Cardiac fibroblast (primary cell): ENCODE results near the gene SOST.

Experiments
- DNase-seq, 2 donors: peaks; one replicate each; pipeline versions ENCODE4 v3.0.0 to v3.0.0-alpha.2; 2010; ENCODE audit warnings: low read depth in 2 of 2
- H3K4me3 ChIP-seq, 2 donors: replicated peaks in 1 of 2; 1 replicate in 1 of 2; 2 replicates in 1 of 2; pipeline ENCODE4 v1.5.1; 2011; ENCODE audit warnings: low read depth in 2 of 2, low read length in 2 of 2, mild to moderate bottlenecking in 2 of 2, moderate library complexity in 1 of 2
- CTCF ChIP-seq: IDR thresholded peaks from one replicate; pipeline ENCODE4 v1.5.1; 2011; ENCODE audit warnings: low read depth, mild to moderate bottlenecking, low read length, inconsistent platforms

The SOST gene

GRCh38 chr17:43757171-43757660 is 1.4 kb downstream of the SOST start:
- no peak overlapping the region for H3K4me3 ChIP-seq
- DNase-seq = no peak
- TF ChIP-seq CTCF = no peak

- H3K4me3 ChIP-seq = no peak overlapping the region
- no peak for DNase-seq
- no peak for TF ChIP-seq CTCF
Observed at GRCh38 chr17:43756201-43756600, 2.4 kb downstream of the SOST start.

- no peak for TF ChIP-seq CTCF
- DNase-seq = peak; percentile 27 to 30
- no peak overlapping the region for H3K4me3 ChIP-seq
Observed at GRCh38 chr17:43755389-43755875, 3.2 kb downstream of the SOST start.

- TF ChIP-seq CTCF = no peak
- no peak overlapping the region for H3K4me3 ChIP-seq
- DNase-seq = no peak
Observed at GRCh38 chr17:43754947-43755346, 3.6 kb downstream of the SOST start.

- DNase-seq = peak in 1 of 2 donors; percentile 64
- no peak for TF ChIP-seq CTCF
- no peak overlapping the region for H3K4me3 ChIP-seq
Observed at GRCh38 chr17:43753493-43754129, 5.0 kb downstream of the SOST start.

- H3K4me3 ChIP-seq = no peak overlapping the region
Observed at GRCh38 chr17:43750153-43750552, 8.4 kb downstream of the SOST start.

More at GRCh38 chr17:43750153-43750552, 8.4 kb downstream of the SOST start:
- DNase-seq = no peak
- no peak for TF ChIP-seq CTCF
